DMS153 (cell line): ENCODE results near the gene DCAF6.

Experiments used
- DNase-seq: peaks from one replicate; lab custom pipeline; 2025; lab: John Stamatoyannopoulos, UW

Gene DCAF6

GRCh38 chr1:168086438-168086837, 150.0 kb downstream of the DCAF6 start:
- DNase-seq: no peak

DNA sequence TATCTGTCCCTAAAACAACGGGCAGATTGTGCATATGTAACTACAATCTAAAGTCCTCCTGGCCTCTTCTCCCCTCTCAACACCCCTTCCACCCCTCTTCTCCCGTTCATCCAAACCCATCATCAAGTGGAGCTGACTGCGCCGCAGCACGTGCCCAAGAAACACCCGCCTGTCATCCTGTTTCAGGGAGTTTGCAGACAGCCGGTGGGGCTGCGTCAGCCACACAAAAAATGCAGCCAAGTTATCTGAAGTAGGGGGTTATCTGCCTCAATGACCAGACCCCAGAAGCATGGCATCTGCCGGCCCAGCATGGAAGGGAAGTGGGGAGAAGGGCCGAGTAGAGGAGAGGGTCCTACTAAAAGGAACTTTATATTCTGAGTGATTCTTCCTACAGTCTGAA, 151.2 kb downstream of the DCAF6 start:
- no peak for DNase-seq

- DNase-seq: no peak
These were observed 152.2 kb downstream of the DCAF6 start for GRCh38 chr1:168088511-168089325.

- no peak for DNase-seq
These were observed 153.0 kb downstream of the DCAF6 start for GRCh38 chr1:168089326-168089978.

DNA sequence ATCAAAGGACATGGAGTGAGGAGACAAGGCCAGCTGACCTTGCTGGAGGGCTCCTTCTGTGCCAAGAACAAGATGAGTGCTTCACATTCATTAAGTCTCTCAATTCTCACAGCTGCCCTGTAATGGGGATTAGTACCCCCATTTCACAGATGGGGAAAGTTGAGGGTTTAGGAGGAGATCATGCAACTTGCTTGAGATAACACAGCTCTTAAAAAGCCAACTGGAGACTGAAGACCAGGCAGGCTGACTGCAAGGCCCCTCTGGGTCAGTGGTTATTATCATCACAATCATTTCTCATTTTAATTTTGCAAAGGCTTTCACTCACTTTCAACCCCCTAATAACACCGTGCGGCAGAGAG, 153.5 kb downstream of the DCAF6 start:
- DNase-seq: no peak

- no peak for DNase-seq
These were observed 153.9 kb downstream of the DCAF6 start for GRCh38 chr1:168090395-168090794.

GRCh38 chr1:168091063-168091462, 154.6 kb downstream of the DCAF6 start:
- no peak for DNase-seq

GRCh38 chr1:168091720-168092550, 155.5 kb downstream of the DCAF6 start:
- DNase-seq: no peak

DNA sequence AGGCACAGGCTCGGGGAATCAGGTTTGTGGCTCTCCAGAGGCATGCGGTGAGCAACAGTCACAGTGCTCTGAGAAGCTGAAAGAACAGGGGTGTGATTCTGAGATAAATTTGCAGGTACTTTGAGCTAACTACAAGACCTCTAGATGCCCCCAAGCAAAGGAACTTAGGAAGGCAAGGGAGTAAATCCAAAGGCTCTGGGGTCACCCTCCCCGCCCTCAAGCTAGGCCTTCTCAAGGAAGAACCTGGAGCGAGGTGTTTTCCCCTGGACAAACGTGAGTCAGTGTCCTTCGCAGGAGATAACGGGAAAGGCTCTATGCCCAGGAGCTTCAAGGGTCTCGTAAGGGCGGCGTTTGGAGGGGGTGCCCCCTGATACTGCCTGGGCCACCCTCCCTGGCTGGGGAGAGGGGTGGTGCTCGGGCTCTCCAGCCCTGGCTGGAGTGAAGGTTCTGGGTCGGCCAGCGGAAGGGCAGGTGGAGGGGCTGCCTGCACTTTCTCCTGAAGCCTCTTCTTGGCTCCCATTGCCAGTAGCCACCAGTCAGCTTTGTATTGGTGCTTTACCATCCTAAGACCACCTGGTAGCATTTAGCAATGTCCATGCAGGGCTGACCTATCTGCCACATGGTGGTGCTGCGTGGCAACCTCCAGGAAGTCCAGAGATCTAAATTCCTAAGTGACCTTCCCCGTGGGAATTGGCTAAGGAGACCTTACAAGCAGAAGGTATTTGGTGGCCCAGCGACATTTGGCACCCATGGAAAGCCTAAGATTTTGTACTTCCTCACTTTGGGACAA, 156.3 kb downstream of the DCAF6 start:
- DNase-seq: peak; percentile 13

DNA sequence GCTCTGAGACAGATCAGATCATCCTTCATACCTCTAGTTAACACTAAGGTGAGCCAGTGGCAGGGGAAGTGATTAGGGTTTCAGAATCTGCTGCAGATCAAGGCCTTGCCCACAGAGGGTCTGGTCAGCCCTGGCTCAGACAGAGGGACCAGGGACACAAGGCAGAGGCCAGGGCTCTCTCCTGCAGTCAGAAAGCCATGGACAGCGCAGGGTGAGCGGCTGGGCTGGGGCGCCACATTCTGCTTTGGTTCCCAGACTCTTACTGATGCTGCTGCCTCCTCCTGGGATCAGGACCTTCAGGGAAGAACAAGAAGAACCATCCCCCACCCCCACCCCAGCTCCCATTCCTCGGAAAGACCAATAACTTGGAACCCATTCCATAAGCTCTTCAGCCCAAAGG, 157.1 kb downstream of the DCAF6 start:
- DNase-seq: no peak

GRCh38 chr1:168095476-168095875, 159.0 kb downstream of the DCAF6 start:
- DNase-seq: no peak

GRCh38 chr1:168096296-168097165, 160.0 kb downstream of the DCAF6 start:
- DNase-seq: no peak

- DNase-seq: no peak
These were observed 161.5 kb downstream of the DCAF6 start for GRCh38 chr1:168097921-168098528.

- no peak for DNase-seq
These were observed 162.2 kb downstream of the DCAF6 start for GRCh38 chr1:168098534-168099320.

DNA sequence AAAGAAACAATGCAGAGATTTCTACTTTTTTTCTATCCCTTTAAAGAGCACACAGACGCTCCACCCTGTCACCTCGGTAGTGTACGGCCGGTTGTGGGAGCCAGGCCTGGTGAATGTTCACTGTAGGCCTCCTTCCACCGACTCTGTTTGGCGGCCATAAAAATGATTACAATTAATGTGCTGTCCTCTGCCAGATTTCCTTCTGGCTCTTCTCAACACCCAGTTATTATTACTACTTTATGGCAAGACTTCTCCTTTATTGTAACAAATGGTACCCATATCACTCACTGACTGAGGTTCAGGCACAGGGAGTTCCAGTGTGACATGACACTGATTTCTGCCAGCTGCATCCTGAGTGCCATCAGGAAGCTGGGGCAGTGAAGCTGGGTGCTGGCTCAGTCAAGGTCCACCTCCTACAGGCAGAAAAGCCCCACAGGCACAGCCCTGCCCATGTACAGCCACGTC, 162.9 kb downstream of the DCAF6 start:
- DNase-seq: no peak

- DNase-seq: no peak
These were observed 164.0 kb downstream of the DCAF6 start for GRCh38 chr1:168100315-168101002.

DNA sequence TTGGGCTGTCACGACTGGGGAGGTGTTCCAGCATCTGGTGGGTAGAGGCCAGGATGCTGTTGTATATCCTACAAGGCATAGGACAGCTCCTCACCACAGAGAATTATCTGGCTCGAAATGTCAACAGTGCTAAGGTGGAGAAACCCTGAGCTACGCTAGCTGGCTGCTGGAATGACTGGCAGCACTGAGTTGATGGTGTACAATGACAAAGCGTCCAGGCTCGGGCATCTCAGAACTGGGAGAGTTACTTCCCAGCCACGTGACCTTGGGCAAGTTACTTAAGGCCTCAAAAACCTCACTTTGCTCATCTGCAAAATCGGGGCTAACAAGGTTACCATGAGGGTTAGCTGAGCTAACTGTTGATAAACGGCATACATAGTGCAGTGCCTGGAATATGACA, 164.9 kb downstream of the DCAF6 start:
- DNase-seq: no peak

- DNase-seq: no peak
These were observed 166.0 kb downstream of the DCAF6 start for GRCh38 chr1:168102487-168102886.

DNA sequence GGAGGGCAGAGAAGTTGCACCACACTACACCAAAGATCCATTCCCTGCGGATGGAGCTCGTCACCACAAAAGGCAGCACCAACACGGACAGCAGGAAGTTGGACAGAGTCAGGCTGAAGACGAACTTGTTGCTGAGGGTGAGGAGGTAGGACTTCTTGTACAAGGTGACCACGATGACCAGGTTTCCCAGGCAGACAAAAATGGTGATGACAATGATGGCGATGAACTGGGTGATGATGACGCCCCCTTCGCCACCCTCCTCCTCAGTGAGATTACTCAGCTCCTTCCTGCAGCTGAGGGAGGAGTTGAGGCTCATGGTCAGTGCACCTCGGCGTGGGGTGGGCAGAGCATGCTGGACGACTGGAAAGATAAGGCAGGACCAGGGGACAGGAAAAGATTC, 168.1 kb downstream of the DCAF6 start:
- no peak for DNase-seq
